ENCODE results near the gene DMD.

Gene DMD

GRCh38 chrX:32084757-32085156 lies 1126.6 kb downstream of the DMD start:
- no peak for TF ChIP-seq MYC (IDR thresholded peaks at IDR 0.05; ENCODE audit: low read depth, low read length)
- TF ChIP-seq POLR2A (IDR thresholded peaks at IDR 0.05; ENCODE audit: extremely low read depth, insufficient read length), result no peak
- TF ChIP-seq, protein P1, sequence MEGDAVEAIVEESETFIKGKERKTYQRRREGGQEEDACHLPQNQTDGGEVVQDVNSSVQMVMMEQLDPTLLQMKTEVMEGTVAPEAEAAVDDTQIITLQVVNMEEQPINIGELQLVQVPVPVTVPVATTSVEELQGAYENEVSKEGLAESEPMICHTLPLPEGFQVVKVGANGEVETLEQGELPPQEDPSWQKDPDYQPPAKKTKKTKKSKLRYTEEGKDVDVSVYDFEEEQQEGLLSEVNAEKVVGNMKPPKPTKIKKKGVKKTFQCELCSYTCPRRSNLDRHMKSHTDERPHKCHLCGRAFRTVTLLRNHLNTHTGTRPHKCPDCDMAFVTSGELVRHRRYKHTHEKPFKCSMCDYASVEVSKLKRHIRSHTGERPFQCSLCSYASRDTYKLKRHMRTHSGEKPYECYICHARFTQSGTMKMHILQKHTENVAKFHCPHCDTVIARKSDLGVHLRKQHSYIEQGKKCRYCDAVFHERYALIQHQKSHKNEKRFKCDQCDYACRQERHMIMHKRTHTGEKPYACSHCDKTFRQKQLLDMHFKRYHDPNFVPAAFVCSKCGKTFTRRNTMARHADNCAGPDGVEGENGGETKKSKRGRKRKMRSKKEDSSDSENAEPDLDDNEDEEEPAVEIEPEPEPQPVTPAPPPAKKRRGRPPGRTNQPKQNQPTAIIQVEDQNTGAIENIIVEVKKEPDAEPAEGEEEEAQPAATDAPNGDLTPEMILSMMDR (IDR thresholded peaks at IDR 0.05; ENCODE audit: low read depth, low read length), result no peak
- H3K4me3 ChIP-seq (ENCODE audit: low read depth, low read length), result no peak overlapping the region
- no peak for DNase-seq (ENCODE audit: low read depth)

DNA sequence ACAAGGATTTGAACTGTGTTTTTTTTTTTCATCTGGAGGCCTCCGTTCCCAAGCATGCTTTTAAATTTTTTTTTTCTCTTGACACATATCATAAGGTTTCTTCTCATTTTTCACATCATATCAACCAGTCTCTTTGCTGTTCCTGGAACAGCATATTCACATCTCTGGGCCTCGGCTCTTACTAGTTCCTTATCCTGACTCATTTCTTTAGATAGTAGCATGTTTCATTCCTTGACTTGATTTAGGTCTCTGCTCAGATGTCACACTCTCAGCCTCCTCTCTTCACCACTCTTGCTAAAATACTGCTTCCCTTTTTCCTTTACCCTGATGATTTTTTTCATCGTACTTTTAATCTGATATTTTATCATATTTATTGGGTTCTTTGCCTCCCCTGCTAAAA lies 1163.1 kb downstream of the DMD start:
- TF ChIP-seq MYC (IDR thresholded peaks at IDR 0.05; ENCODE audit: low read depth, low read length) (no peak), POLR2A (IDR thresholded peaks at IDR 0.05; ENCODE audit: extremely low read depth, insufficient read length) (no peak), MAX (IDR thresholded peaks at IDR 0.05; ENCODE audit: low read depth, low read length) (no peak)
- TF ChIP-seq, protein P1 (IDR thresholded peaks at IDR 0.05; ENCODE audit: low read depth, low read length), result no peak
- no peak for DNase-seq (ENCODE audit: low read depth)
- H3K4me3 ChIP-seq (ENCODE audit: low read depth, low read length), result no peak overlapping the region

- H3K4me3 ChIP-seq (ENCODE audit: low read depth, low read length), result no peak overlapping the region
- no peak for DNase-seq (ENCODE audit: low read depth)
- no peak for TF ChIP-seq MYC (IDR thresholded peaks at IDR 0.05; ENCODE audit: low read depth, low read length)
- TF ChIP-seq, protein P1 (IDR thresholded peaks at IDR 0.05; ENCODE audit: low read depth, low read length), result no peak
- no peak for TF ChIP-seq MAX (IDR thresholded peaks at IDR 0.05; ENCODE audit: low read depth, low read length)
- no peak for TF ChIP-seq POLR2A (IDR thresholded peaks at IDR 0.05; ENCODE audit: extremely low read depth, insufficient read length)
Observed at GRCh38 chrX:32045149-32045548, 1166.2 kb downstream of the DMD start.

GRCh38 chrX:32041181-32041580 lies 1170.2 kb downstream of the DMD start:
- TF ChIP-seq, protein P1 (IDR thresholded peaks at IDR 0.05; ENCODE audit: low read depth, low read length), result no peak
- TF ChIP-seq POLR2A (IDR thresholded peaks at IDR 0.05; ENCODE audit: extremely low read depth, insufficient read length) (no peak), MAX (IDR thresholded peaks at IDR 0.05; ENCODE audit: low read depth, low read length) (no peak)
- DNase-seq (ENCODE audit: low read depth), result no peak
- H3K4me3 ChIP-seq (ENCODE audit: low read depth, low read length), result no peak overlapping the region

DNA sequence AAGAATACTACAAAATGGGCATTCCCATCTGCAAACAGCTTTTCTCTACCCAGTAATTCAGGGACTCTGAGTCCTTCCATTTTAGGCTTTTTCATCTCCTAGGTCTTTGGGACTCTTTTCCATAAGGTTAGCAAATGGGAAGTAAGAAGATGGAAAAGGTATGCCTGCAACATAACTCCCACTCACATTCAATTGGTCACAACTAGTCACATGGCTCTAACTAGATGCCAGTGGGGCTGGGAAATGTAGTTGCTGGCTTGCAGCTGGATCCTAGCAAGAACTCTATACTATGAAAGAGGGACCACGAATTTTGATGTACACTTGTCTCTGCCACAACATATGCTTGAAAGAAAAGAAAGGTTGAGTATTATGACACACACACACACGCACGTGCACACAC lies 1184.6 kb downstream of the DMD start:
- no peak for DNase-seq (ENCODE audit: low read depth)
- no peak overlapping the region for H3K4me3 ChIP-seq (ENCODE audit: low read depth, low read length)
- TF ChIP-seq POLR2A (IDR thresholded peaks at IDR 0.05; ENCODE audit: extremely low read depth, insufficient read length) (no peak), MYC (IDR thresholded peaks at IDR 0.05; ENCODE audit: low read depth, low read length) (no peak), MAX (IDR thresholded peaks at IDR 0.05; ENCODE audit: low read depth, low read length) (no peak)
- TF ChIP-seq, protein P1 (IDR thresholded peaks at IDR 0.05; ENCODE audit: low read depth, low read length), result no peak

DNA sequence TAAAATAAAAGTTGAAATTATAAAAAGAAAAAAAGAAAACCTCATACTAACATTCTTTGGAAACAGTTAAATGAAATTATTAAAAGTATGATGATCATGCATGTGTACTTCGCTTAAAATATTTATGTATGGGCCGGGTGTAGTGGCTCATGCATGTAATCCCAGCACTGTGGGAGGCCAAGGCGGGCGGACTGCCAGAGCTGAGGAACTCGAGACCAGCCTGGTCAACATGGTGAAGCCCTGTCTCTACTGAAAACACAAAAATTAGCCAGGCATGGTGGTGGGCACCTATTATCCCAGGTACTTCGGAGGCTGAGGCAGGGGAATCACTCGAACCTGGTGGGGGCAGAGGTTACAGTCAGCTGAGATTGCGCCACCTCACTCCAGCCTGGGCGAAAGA lies 1187.3 kb downstream of the DMD start:
- no peak for DNase-seq (ENCODE audit: low read depth)
- TF ChIP-seq MYC (IDR thresholded peaks at IDR 0.05; ENCODE audit: low read depth, low read length) (no peak), MAX (IDR thresholded peaks at IDR 0.05; ENCODE audit: low read depth, low read length) (no peak), POLR2A (IDR thresholded peaks at IDR 0.05; ENCODE audit: extremely low read depth, insufficient read length) (no peak)
- TF ChIP-seq, protein P1 (IDR thresholded peaks at IDR 0.05; ENCODE audit: low read depth, low read length), result no peak

More for the DNA sequence above, 1187.3 kb downstream of the DMD start:
- H3K4me3 ChIP-seq (ENCODE audit: low read depth, low read length), result no peak overlapping the region

Measured in NB4 (cell line).